ENCODE data around the gene CELF2. TPM values are rescaled to one million over a fixed set of nuclear protein-coding genes. Genes with fewer than 3 reads are reported as not detected.
A peak's percentile ranks its signal among the peaks of the same experiment; 100 is the strongest.

CELF2 gene
- total and polyA plus RNA-seq, 9 of the 15 experiments (the other 6 are each of a cell fraction or from before 2014, with no cell fraction given) = 4.0 to 20.3 (median 11.1) TPM

- FAIRE-seq (no peak), DNase-seq (ENCODE audit: extremely low read depth in 1 of 4, low spot score in 3 of 4) (peak in 1 of 4 experiments; percentile 18), ATAC-seq (no peak)
- H2AFZ ChIP-seq (ENCODE audit: low read depth, low read length) = no peak overlapping the region
- H3K4me3 ChIP-seq = no peak overlapping the region
- H3K9ac ChIP-seq (ENCODE audit: insufficient read depth in 1 of 2, low read depth in 2 of 2, low read length in 2 of 2) = no peak overlapping the region
- H3K9me3 ChIP-seq (replicated peaks; ENCODE audit: control insufficient read depth, insufficient read depth, low read depth, low read length) = no peaks in the 10 kb centered on the region
- no peaks in the 10 kb centered on the region for H4K20me1 ChIP-seq (replicated peaks; ENCODE audit: control insufficient read depth, insufficient read depth, low read length)
- POLR2A ChIA-PET = interaction anchor here (0.7 to 1.2 kb wide), 2 partner anchors 26 to 166 kb away, joined by 3 read pairs; no protein-coding TSS in a partner anchor
- intact Hi-C loops (cut with micrococcal nuclease) (no loop called here), in situ Hi-C loops (cut with MboI) (no loop called here)
- no peak overlapping the region for H3K27ac ChIP-seq (ENCODE audit: extremely low read depth, low read depth, low read length)
- CTCF ChIA-PET (ENCODE audit: low intra/inter-chr PET ratio) = no interaction called here
- no TSS peak for BruUV-seq (replicated peaks)
- TF ChIP-seq AFF1 (IDR thresholded peaks at IDR 0.05; ENCODE audit: low read depth in 1 of 2, partially characterized antibody in 2 of 2) = no peak
- no peak for TF ChIP-seq MXD1 (CRISPR knock-in tag; IDR thresholded peaks at IDR 0.05; ENCODE audit: borderline replicate concordance, poor library complexity, severe bottlenecking)
- TF ChIP-seq ILK (tag; IDR thresholded peaks at IDR 0.05; ENCODE audit: borderline replicate concordance, low read depth) = no peak
- no peak for TF ChIP-seq ETS1 (conservative IDR thresholded peaks at IDR 0.05; ENCODE audit: control insufficient read depth, low read depth, low read length)
- no peak for TF ChIP-seq MEF2A (IDR thresholded peaks at IDR 0.05; ENCODE audit: control insufficient read depth, low read depth, low read length)
- TF ChIP-seq POLR2AphosphoS2 (IDR thresholded peaks at IDR 0.05; ENCODE audit: low read length) = no peak
- TF ChIP-seq LCOR (CRISPR knock-in tag; IDR thresholded peaks at IDR 0.05) = no peak
- no peak for TF ChIP-seq IFI16 (CRISPR knock-in tag; IDR thresholded peaks at IDR 0.05)
- no peak for TF ChIP-seq SIRT6 (IDR thresholded peaks at IDR 0.05; ENCODE audit: low read depth, low read length)
- no peak overlapping the region for H3K4me2 ChIP-seq (ENCODE audit: insufficient read depth, low read length)
- H3K79me2 ChIP-seq (ENCODE audit: control insufficient read depth, insufficient read depth, low read length) = no peaks in the 10 kb centered on the region
- H3K9me1 ChIP-seq (ENCODE audit: control insufficient read depth, insufficient read depth, low read length) = no peaks in the 10 kb centered on the region
- 33% methylated on average over 3 of the region's 3 CpGs for whole genome bisulfite sequencing (ENCODE audit: insufficient coverage, low coverage, missing lambda C conversion rate)
- peaks cover 3 to 7% of the 10 kb centered on the region in 2 experiments; a peak in 2 of 5 replicates for H3K4me1 ChIP-seq (replicated peaks in 1 of 2; ENCODE audit: control insufficient read depth in 2 of 2, insufficient read depth in 2 of 2, low read length in 2 of 2)
- H3K27me3 ChIP-seq (ENCODE audit: control insufficient read depth in 2 of 2, insufficient read depth in 2 of 2, low read length in 2 of 2) = no peaks in the 10 kb centered on the region; a peak in 2 of 5 replicates
- no peaks in the 10 kb centered on the region for H3K36me3 ChIP-seq (ENCODE audit: control insufficient read depth, insufficient read depth, low read length)
Observed at GRCh38 chr10:11231285-11231684, 213.6 kb downstream of the CELF2 start.

Data from K562 (cell line).